ENCODE results near the gene LGALS9. TPM values are rescaled to one million over a fixed set of nuclear protein-coding genes. Genes with fewer than 3 reads are reported as not detected.
"Not testable (repeated sequence)": the region's sequence is repeated elsewhere in the genome, so short reads cannot be mapped to it uniquely, and the experiment has no call there.

LGALS9 gene
- total RNA-seq, 2 donors from 2014 or later: 9.7 to 27.4 TPM

DNA sequence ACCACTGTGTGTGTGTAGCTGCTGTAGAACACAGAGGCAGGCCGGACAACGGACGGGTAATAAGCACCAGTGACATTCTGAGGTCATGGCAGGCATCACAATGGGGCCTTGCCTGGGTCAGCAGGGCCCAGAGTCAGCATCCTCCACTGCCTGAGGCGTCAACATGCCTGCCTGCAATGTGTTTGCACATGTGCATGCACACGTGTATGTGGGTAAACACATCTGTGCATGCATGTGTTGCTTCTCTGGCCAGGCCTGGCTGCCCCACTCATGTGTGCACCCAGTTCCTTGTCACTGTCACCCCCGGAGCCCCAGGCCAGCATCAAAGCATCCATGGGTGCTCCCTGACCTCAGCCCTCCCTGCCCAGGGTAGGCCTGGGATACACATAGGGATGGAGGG is 43.3 kb downstream of the LGALS9 start:
- Histone ChIP-seq H3K27me3 (no peaks in the 10 kb centered on the region), H3K4me3 (no peak overlapping the region), H3K27ac (no peak overlapping the region), H3K9me3 (no peaks in the 10 kb centered on the region), H3K36me3 (no peaks in the 10 kb centered on the region), H3K4me1 (no peaks in the 10 kb centered on the region)
- TF ChIP-seq, protein P1, sequence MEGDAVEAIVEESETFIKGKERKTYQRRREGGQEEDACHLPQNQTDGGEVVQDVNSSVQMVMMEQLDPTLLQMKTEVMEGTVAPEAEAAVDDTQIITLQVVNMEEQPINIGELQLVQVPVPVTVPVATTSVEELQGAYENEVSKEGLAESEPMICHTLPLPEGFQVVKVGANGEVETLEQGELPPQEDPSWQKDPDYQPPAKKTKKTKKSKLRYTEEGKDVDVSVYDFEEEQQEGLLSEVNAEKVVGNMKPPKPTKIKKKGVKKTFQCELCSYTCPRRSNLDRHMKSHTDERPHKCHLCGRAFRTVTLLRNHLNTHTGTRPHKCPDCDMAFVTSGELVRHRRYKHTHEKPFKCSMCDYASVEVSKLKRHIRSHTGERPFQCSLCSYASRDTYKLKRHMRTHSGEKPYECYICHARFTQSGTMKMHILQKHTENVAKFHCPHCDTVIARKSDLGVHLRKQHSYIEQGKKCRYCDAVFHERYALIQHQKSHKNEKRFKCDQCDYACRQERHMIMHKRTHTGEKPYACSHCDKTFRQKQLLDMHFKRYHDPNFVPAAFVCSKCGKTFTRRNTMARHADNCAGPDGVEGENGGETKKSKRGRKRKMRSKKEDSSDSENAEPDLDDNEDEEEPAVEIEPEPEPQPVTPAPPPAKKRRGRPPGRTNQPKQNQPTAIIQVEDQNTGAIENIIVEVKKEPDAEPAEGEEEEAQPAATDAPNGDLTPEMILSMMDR (IDR thresholded peaks at IDR 0.05): no peak
- no peak for DNase-seq (ENCODE audit: low spot score)

DNA sequence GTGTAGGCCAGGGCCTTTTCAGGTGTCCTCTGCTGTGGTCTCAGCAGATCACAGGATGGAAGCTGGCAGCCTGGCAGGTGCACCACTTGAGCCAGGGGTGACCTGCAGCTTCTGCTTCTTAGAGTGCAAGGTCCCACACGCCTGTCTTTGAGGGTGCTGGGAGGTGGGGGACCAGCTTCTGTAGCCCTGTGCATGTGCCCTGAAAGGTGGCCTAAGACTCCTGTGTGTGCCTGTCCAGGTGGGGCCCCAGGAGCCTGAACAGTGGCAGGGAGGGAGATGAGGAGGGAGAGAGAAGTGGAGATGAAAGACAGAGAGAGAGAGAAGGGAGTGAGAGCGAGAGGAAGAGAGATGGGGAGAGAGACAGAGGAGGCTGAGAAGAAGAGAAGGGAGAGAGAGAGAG is 46.2 kb downstream of the LGALS9 start:
- H3K36me3 ChIP-seq: no peaks in the 10 kb centered on the region
- no peaks in the 10 kb centered on the region for H3K27me3 ChIP-seq
- no peak overlapping the region for H3K27ac ChIP-seq
- TF ChIP-seq, protein P1 (IDR thresholded peaks at IDR 0.05): no peak
- no peak overlapping the region for H3K4me3 ChIP-seq
- H3K4me1 ChIP-seq: no peaks in the 10 kb centered on the region
- DNase-seq (ENCODE audit: low spot score): no peak
- no peaks in the 10 kb centered on the region for H3K9me3 ChIP-seq

DNA sequence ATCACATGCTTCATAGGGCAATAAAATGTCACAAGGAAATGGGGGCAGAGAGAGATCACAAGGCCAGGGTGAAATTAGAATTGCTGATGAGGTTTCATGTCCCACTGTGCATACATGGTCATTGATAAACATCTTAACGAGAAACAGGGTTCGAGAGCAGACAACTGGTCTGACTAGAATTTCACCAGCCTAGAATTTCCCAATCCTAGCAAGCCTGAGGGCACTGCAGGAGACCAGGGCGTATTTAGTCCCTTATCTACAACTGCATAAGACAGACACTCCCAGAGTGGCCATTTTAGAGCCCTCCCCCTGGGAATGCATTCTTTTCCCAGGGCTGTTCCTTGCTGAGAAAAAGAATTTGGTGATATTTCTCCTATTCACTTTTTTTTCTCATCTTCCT is 55.3 kb downstream of the LGALS9 start:
- not testable (repeated sequence) for H3K4me3 ChIP-seq; H3K36me3 ChIP-seq; DNase-seq (ENCODE audit: low spot score); H3K4me1 ChIP-seq; H3K27me3 ChIP-seq; H3K27ac ChIP-seq
- peaks cover 0 to 16% of the 10 kb centered on the region in 2 donors for H3K9me3 ChIP-seq

DNA sequence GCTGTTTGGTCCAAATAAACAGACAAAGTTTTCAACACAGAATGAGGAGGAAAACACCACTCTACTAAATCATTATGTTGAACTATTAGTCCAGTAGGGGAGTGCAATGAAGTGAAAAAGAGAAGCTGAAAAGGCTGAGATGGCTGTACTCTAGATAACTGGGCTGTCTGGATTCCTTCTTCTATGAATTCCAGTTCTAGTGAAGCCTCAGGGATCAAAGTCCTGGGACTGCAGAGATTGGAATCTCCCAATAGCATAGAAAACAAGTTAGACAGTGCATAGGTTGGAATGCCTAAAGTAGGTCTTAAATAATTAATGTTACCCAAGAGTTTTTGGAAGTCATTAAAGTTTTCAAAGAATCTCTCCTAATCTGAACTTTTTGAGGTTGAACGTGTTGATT is 59.9 kb downstream of the LGALS9 start:
- no peak for DNase-seq (ENCODE audit: low spot score)
- Histone ChIP-seq H3K27me3 (no peaks in the 10 kb centered on the region), H3K36me3 (no peaks in the 10 kb centered on the region), H3K4me3 (no peak overlapping the region), H3K27ac (no peak overlapping the region), H3K4me1 (no peaks in the 10 kb centered on the region), H3K9me3 (peaks cover 0 to 25% of the 10 kb centered on the region in 2 donors)
- TF ChIP-seq, protein P1 (IDR thresholded peaks at IDR 0.05): no peak

DNA sequence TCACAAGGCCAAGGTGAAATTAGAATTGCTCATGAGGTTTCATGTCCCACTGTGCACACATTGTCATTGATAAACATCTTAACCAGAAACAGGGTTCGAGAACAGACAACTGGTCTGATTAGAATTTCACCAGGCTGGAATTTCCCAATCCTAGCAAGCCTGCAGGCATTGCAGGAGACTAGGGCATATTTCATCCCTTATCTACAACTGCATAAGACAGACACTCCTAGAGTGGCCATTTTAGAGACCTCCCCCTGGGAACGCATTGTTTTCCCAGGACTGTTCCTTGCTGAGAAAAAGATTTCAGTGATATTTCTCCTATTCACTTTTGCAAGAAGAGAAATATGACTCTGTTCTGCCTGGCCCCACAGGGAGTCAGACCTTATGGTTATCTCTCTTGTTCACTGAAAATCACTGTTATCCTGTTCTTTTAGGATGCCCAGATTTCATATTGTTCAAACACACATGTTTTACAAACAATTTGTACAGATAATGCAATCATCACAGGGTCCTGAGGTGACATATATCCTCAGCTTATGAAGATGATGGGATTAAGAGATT is 64.3 kb downstream of the LGALS9 start:
- not testable (repeated sequence) for H3K36me3 ChIP-seq; H3K27me3 ChIP-seq; H3K4me1 ChIP-seq; DNase-seq (ENCODE audit: low spot score); H3K4me3 ChIP-seq; H3K27ac ChIP-seq
- peaks cover 0 to 17% of the 10 kb centered on the region in 2 donors for H3K9me3 ChIP-seq

Other genes starting within 250 kb of the LGALS9 start
- 10 to 100 TPM in 1 of 2 donors, 1 to 10 TPM in 1; 7.9 to 10.2 TPM for gene KSR1, start 174.7 kb upstream of the LGALS9 start, total RNA-seq
- under 1 TPM; 0.11 to 0.20 TPM for gene NOS2, start 169.3 kb downstream of the LGALS9 start, total RNA-seq